SIG-M5 (cell line): ENCODE data around the gene RSPH10B2.
"Not testable (repeated sequence)": the region's sequence is repeated elsewhere in the genome, so short reads cannot be mapped to it uniquely, and the experiment has no call there.

Source experiments
- DNase-seq: peaks from one replicate; lab custom pipeline; 2025; lab: John Stamatoyannopoulos, UW

Gene RSPH10B2

GRCh38 chr7:6792113-6792872 is 38.4 kb downstream of the RSPH10B2 start:
- not testable (repeated sequence) for DNase-seq

GRCh38 chr7:6794276-6794675 is 40.4 kb downstream of the RSPH10B2 start:
- DNase-seq = not testable (repeated sequence)

GRCh38 chr7:6797218-6797617 is 43.3 kb downstream of the RSPH10B2 start:
- DNase-seq = not testable (repeated sequence)

- not testable (repeated sequence) for DNase-seq
Observed at GRCh38 chr7:6798047-6798446, 44.1 kb downstream of the RSPH10B2 start.

- DNase-seq = not testable (repeated sequence)
Observed at GRCh38 chr7:6799887-6800286, 46.0 kb downstream of the RSPH10B2 start.

- DNase-seq = not testable (repeated sequence)
Observed at GRCh38 chr7:6800331-6800730, 46.4 kb downstream of the RSPH10B2 start.

GRCh38 chr7:6807393-6807918 is 53.6 kb downstream of the RSPH10B2 start:
- DNase-seq = not testable (repeated sequence)

GRCh38 chr7:6807959-6808358 is 54.1 kb downstream of the RSPH10B2 start:
- not testable (repeated sequence) for DNase-seq

GRCh38 chr7:6813011-6813410 is 59.1 kb downstream of the RSPH10B2 start:
- not testable (repeated sequence) for DNase-seq

GRCh38 chr7:6815470-6815869 is 61.6 kb downstream of the RSPH10B2 start:
- DNase-seq = not testable (repeated sequence)

GRCh38 chr7:6821622-6822021 is 67.7 kb downstream of the RSPH10B2 start:
- DNase-seq = not testable (repeated sequence)

GRCh38 chr7:6825236-6826125 is 71.6 kb downstream of the RSPH10B2 start:
- not testable (repeated sequence) for DNase-seq

GRCh38 chr7:6826151-6826550 is 72.2 kb downstream of the RSPH10B2 start, which contains the start of gene CCZ1B:
Gene CCZ1B (minus strand): TSS chr7:6826275. CDS start chr7:6826197, 78 bp downstream.
- DNase-seq = peak; percentile 1

- DNase-seq = not testable (repeated sequence)
Observed at GRCh38 chr7:6827180-6827579, 73.3 kb downstream of the RSPH10B2 start.

GRCh38 chr7:6829616-6830015 is 75.7 kb downstream of the RSPH10B2 start:
- not testable (repeated sequence) for DNase-seq

- not testable (repeated sequence) for DNase-seq
Observed at GRCh38 chr7:6830026-6830425, 76.1 kb downstream of the RSPH10B2 start.

GRCh38 chr7:6831018-6831725 is 77.3 kb downstream of the RSPH10B2 start:
- DNase-seq = no peak

GRCh38 chr7:6833636-6834035 is 79.7 kb downstream of the RSPH10B2 start:
- DNase-seq = no peak

GRCh38 chr7:6835521-6835920 is 81.6 kb downstream of the RSPH10B2 start:
- DNase-seq = not testable (repeated sequence)

GRCh38 chr7:6837081-6837480 is 83.2 kb downstream of the RSPH10B2 start:
- not testable (repeated sequence) for DNase-seq

GRCh38 chr7:6842278-6842921 is 88.5 kb downstream of the RSPH10B2 start:
- not testable (repeated sequence) for DNase-seq
